Hematopoietic multipotent progenitor cell treated with erythropoietin and hydrocortisone succinate and interleukin-3 and kit ligand, for 8 days (in vitro differentiated cells): Measurements from ENCODE around the gene CLEC1B.
"Not testable (repeated sequence)": the region's sequence is repeated elsewhere in the genome, so short reads cannot be mapped to it uniquely, and the experiment has no call there.

Source experiments
- DNase-seq: peaks from one replicate; pipeline ENCODE4 v3.0.0-alpha.2; 2015

CLEC1B gene

DNA sequence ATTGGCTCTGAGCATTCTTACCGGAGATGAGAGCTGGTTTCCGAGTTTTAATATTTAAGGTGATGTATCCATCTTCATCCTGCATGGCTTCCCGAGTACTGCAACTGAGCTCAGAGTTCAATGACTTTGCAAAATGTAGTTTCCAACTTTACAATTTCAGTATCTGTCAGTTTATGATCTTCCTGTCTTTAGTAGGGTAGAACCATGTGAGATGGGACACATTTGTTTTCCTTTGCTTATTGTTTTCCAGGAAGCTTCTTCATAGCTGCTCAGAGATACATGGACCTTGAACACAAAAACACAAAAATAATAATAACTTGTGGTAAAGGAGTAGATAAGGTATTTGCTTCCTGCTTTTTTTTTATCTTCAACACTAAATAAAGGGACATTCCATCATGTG, at the start of gene CLEC1B:
Gene CLEC1B (minus strand): TSS at position 106 of the 400 bp plus-strand sequence. CDS start 21 bp downstream, at position 85.
- peak; percentile 8 for DNase-seq

DNA sequence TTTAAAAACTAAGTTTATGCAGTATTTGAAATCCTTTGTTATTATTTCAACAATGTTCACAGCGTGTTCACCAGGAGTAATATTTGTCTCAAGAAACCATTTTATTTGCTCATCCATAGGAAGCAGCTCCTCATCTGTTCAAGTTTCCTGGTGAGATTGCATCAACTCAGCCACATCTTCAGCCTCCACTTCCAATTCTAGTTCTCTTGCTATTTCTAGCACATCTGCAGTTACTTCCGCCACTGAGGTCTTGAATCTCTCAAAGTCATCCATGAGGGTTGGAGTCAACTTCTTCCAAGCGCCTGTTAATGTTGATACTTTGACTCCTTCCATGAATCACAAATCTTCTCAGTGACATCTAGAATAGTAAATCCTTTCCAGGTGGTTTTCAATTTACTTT, 49.6 kb upstream of the CLEC1B start:
- no peak for DNase-seq

GRCh38 chr12:10042167-10042566, 43.2 kb upstream of the CLEC1B start:
- DNase-seq, result no peak

DNA sequence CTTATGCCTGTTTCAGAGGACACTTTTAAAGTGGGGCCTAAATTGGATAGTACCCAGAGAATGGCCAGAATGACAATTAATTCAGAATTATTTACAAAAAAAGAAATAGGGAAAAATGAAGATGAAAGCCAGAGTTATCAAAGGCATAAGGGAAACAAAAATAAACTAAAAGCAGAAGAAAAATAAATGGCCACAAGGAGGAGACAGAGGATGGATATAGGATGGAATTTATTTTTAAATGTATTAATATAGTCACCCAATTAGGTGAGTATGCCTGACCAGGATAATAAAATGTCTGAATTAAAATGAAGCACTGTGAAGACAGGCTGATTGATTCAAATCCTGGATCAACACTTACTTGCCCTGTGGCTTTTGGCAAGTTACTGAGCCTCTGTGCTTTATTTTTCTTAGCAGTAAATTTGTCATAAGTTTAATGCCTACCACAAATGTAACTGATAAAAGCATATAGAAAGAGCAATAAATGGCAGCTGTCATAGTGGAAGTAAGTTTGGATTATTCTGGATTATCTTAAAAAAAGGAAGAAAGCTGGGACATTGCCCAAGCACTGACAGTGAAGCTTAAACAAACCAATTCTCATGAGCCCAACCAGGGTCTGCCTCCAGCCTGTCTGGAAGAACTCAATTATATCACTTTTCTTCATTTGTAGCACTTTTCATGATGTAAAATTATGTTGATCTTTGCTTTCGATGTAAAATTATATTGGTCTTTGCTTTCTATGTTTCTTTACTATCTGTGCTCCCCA, 35.0 kb upstream of the CLEC1B start:
- peak; percentile 51 for DNase-seq

DNA sequence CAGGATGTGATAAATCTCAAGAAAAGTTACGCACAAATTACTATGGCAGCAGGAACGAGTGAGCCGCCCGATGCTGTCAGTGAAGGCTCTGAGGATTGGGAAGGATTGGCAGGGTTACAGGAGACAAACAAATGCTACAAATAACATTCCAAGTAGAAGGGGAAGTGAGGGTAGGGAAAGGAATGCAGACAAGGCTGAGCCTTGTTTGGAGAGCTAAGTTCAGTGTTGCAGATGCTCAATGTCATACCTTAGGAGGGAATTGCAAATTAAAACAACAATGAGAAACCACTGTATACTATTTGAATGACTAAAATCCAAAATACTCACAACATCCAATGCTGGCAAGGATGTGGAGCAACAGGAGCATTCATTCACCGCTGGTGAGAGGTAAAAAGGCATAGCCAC, 32.9 kb upstream of the CLEC1B start:
- no peak for DNase-seq

GRCh38 chr12:10031321-10031720, 32.4 kb upstream of the CLEC1B start:
- no peak for DNase-seq

- DNase-seq, result no peak
Observed at GRCh38 chr12:10030446-10030845, 31.5 kb upstream of the CLEC1B start, which contains the start of gene CLEC9A. CLEC9A (plus strand) TSS chr12:10030682; CDS start chr12:10052688, 22,006 bp downstream.

GRCh38 chr12:10027721-10028120, 28.8 kb upstream of the CLEC1B start:
- peak; percentile 29 for DNase-seq

DNA sequence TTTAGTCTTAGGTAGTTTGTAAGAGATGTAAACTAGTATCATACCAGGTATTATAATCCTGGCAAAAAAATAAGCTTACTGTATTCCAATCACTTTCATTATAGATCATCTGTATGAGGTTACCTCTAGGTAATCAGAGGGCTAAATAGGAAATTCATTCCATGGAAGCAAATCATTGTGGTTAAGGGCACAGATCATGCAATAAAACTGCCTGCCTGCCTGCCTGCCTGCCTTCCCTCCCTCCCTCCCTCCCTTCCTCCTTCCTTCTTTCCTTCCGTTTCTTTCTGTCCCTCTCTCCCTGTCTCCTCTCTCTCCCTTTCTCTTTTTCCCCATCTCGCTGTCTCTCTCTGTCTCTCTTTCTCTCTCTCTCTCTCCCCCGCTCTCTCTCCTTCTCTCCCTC, 28.4 kb upstream of the CLEC1B start:
- no peak for DNase-seq

- not testable (repeated sequence) for DNase-seq
Observed at GRCh38 chr12:10026666-10027065, 27.7 kb upstream of the CLEC1B start.

- DNase-seq, result no peak
Observed at GRCh38 chr12:10025236-10025635, 26.3 kb upstream of the CLEC1B start.

DNA sequence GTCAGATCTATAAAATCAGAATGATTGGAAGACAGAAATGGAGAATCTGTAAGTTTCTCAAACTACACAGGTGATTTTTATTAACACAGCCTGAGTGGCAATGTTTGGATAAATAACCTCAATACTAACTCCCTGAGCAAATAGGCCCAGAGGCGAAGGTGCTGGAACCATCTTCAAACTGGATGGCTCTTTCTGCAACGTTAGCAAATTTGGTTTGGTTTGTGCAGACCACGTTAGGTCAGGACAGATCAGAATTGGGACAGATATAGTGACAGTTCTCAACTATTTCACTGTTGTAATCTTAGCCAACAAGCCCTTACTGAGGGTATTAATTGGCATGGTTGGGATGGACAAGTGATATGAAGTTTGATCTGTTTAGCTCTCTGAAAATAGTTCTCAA, 22.4 kb upstream of the CLEC1B start:
- no peak for DNase-seq

GRCh38 chr12:10018386-10018785, 19.5 kb upstream of the CLEC1B start:
- DNase-seq, result no peak

GRCh38 chr12:10016881-10017280, 18.0 kb upstream of the CLEC1B start:
- no peak for DNase-seq

GRCh38 chr12:10015450-10015849, 16.5 kb upstream of the CLEC1B start:
- no peak for DNase-seq

DNA sequence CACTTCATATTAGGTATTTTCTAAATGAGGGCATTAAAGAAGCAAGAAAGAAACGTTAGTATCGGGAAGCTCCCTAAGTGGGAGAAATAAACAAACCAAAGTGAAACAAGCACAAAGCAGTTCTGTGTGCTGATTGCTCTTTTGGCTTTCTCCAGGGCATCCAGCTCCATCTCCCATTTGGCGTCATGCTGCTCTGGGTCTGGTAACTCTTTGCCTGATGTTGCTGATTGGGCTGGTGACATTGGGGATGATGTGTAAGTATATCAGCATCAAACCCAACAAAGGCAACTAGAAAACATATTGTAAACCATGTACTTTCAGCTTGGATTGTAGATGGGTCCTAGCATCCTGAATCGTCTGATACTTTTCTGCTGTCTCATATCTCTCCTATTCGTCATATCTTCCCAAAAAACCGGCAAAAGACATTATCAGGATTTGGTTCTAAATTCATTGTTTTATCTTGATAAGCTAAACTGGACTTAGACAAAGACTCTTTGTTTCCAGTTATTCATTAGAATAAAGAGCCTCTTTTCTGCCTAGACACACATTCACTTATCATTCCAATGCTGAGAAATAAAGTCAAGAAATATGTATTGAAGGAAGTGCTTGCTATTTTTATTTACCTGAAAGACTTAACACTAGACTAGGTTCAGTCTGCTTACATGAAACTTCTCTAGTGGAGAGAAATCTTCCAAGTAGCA, 13.9 kb upstream of the CLEC1B start:
- no peak for DNase-seq

- peak; percentile 48 for DNase-seq
Observed at GRCh38 chr12:10001171-10001776, 2.4 kb upstream of the CLEC1B start.

GRCh38 chr12:9992296-9992695, 6.6 kb downstream of the CLEC1B start:
- no peak for DNase-seq

DNA sequence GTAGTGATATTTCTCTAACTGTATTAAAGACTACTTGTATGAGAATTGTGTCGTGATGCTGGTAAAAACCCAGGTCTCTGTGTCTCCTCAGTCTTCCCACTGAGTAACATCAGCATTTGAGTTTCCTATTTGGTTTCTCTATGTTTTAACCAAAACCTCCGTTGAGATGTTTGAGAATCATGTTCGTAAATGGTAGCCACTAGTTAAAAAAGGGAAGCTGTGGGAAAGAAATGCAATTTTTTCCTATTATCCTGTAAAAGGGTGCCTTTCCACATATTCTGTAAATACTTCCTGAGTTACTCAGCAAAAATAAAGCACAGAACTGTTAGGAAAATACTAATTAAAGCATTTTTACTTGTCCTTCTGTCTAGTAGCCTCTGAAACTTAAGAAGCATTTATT, 7.0 kb downstream of the CLEC1B start:
- DNase-seq, result no peak

- DNase-seq, result no peak
Observed at GRCh38 chr12:9980126-9980525, 18.8 kb downstream of the CLEC1B start.

- no peak for DNase-seq
Observed at GRCh38 chr12:9977916-9978315, 21.0 kb downstream of the CLEC1B start.

DNA sequence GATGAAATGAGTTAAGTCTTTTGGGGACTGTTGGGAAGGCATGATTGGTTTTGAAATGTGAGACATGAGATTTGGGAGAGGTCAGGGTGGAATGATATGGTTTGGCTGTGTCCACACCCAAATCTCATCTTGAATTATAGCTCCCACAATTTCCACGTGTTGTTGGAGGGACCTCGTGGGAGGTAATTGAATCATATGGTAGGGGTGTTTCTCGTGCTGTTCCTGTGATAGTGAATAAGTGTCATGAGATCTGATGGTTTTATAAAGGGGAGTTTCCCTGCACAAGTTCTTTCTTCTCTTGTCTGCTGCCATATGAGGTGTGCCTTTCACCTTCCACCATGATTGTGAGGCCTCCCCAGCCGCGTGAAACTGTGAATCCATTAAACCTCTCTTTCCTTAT, 22.3 kb downstream of the CLEC1B start:
- DNase-seq, result not testable (repeated sequence)

GRCh38 chr12:9975614-9976013, 23.3 kb downstream of the CLEC1B start:
- no peak for DNase-seq

- DNase-seq, result not testable (repeated sequence)
Observed at GRCh38 chr12:9974731-9975130, 24.2 kb downstream of the CLEC1B start.
